ENCODE results near the gene COL4A2.

The COL4A2 gene

GRCh38 chr13:110548891-110549794 lies 242.1 kb downstream of the COL4A2 start (continued):
- TF ChIP-seq ZNF112 (tag by site-specific recombination; IDR thresholded peaks at IDR 0.05) (no peak), ZNF248 (tag by site-specific recombination; IDR thresholded peaks at IDR 0.05) (no peak), ZNF16 (tag by site-specific recombination; IDR thresholded peaks at IDR 0.05; ENCODE audit: low read depth) (no peak), PRDM1 (tag by site-specific recombination; IDR thresholded peaks at IDR 0.05) (no peak), KLF1 (tag by site-specific recombination; IDR thresholded peaks at IDR 0.05) (no peak), ZNF707 (tag by site-specific recombination; IDR thresholded peaks at IDR 0.05) (no peak), ZNF416 (tag by site-specific recombination; IDR thresholded peaks at IDR 0.05) (no peak), GFI1B (tag by site-specific recombination; IDR thresholded peaks at IDR 0.05) (no peak)
- TF ChIP-seq, protein P1, sequence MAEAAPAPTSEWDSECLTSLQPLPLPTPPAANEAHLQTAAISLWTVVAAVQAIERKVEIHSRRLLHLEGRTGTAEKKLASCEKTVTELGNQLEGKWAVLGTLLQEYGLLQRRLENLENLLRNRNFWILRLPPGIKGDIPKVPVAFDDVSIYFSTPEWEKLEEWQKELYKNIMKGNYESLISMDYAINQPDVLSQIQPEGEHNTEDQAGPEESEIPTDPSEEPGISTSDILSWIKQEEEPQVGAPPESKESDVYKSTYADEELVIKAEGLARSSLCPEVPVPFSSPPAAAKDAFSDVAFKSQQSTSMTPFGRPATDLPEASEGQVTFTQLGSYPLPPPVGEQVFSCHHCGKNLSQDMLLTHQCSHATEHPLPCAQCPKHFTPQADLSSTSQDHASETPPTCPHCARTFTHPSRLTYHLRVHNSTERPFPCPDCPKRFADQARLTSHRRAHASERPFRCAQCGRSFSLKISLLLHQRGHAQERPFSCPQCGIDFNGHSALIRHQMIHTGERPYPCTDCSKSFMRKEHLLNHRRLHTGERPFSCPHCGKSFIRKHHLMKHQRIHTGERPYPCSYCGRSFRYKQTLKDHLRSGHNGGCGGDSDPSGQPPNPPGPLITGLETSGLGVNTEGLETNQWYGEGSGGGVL (tag by site-specific recombination; IDR thresholded peaks at IDR 0.05), result no peak

- ChIA-PET CTCF (no interaction called here), POLR2A (no interaction called here)
- TF ChIP-seq FEZF1 (tag by site-specific recombination; IDR thresholded peaks at IDR 0.05) (no peak), ZNF473 (tag by site-specific recombination; IDR thresholded peaks at IDR 0.05) (no peak)
- no peaks in the 10 kb centered on the region for H3K4me1 ChIP-seq (ENCODE audit: control insufficient read depth, insufficient read depth, low read length)
- H3K4me3 ChIP-seq (ENCODE audit: low read depth, low read length), result no peak overlapping the region
- H3K27ac ChIP-seq (ENCODE audit: extremely low read depth, low read depth, low read length), result no peak overlapping the region
- no peaks in the 10 kb centered on the region for H3K9me3 ChIP-seq (ENCODE audit: control insufficient read depth, insufficient read depth, low read depth, low read length)
- H3K36me3 ChIP-seq (ENCODE audit: control insufficient read depth in 2 of 2, insufficient read depth in 1 of 2, low read length in 2 of 2), result no peaks in the 10 kb centered on the region
Observed at GRCh38 chr13:110549795-110550160, 242.7 kb downstream of the COL4A2 start.

- Histone ChIP-seq H3K27ac (ENCODE audit: extremely low read depth, low read depth, low read length) (no peak overlapping the region), H3K4me1 (ENCODE audit: control insufficient read depth, insufficient read depth, low read length) (no peaks in the 10 kb centered on the region), H3K36me3 (ENCODE audit: control insufficient read depth in 2 of 2, insufficient read depth in 1 of 2, low read length in 2 of 2) (no peaks in the 10 kb centered on the region), H3K9me3 (ENCODE audit: control insufficient read depth, insufficient read depth, low read depth, low read length) (no peaks in the 10 kb centered on the region), H3K4me3 (ENCODE audit: low read depth, low read length) (no peak overlapping the region)
- POLR2A ChIA-PET, result no interaction called here
- CTCF ChIA-PET, result interaction anchor here (1.8 kb wide), 1 partner anchor 10 kb away, joined by 6 read pairs; the partner anchor contains the start of gene RAB20
- TF ChIP-seq ZNF416 (tag by site-specific recombination; IDR thresholded peaks at IDR 0.05) (no peak), ZBTB49 (tag by site-specific recombination; IDR thresholded peaks at IDR 0.05; ENCODE audit: low read depth) (no peak), ZNF155 (tag by site-specific recombination; IDR thresholded peaks at IDR 0.05) (no peak), ZFP69B (tag by site-specific recombination; IDR thresholded peaks at IDR 0.05) (no peak), ZNF184 (tag by site-specific recombination; IDR thresholded peaks at IDR 0.05) (no peak), ZNF221 (tag by site-specific recombination; IDR thresholded peaks at IDR 0.05; ENCODE audit: borderline replicate concordance) (no peak), ZNF514 (tag by site-specific recombination; IDR thresholded peaks at IDR 0.05) (no peak), ZNF658 (tag by site-specific recombination; IDR thresholded peaks at IDR 0.05) (no peak)
- TF ChIP-seq, protein P2, sequence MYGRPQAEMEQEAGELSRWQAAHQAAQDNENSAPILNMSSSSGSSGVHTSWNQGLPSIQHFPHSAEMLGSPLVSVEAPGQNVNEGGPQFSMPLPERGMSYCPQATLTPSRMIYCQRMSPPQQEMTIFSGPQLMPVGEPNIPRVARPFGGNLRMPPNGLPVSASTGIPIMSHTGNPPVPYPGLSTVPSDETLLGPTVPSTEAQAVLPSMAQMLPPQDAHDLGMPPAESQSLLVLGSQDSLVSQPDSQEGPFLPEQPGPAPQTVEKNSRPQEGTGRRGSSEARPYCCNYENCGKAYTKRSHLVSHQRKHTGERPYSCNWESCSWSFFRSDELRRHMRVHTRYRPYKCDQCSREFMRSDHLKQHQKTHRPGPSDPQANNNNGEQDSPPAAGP (tag by site-specific recombination; IDR thresholded peaks at IDR 0.05), result no peak
- TF ChIP-seq, protein P3, sequence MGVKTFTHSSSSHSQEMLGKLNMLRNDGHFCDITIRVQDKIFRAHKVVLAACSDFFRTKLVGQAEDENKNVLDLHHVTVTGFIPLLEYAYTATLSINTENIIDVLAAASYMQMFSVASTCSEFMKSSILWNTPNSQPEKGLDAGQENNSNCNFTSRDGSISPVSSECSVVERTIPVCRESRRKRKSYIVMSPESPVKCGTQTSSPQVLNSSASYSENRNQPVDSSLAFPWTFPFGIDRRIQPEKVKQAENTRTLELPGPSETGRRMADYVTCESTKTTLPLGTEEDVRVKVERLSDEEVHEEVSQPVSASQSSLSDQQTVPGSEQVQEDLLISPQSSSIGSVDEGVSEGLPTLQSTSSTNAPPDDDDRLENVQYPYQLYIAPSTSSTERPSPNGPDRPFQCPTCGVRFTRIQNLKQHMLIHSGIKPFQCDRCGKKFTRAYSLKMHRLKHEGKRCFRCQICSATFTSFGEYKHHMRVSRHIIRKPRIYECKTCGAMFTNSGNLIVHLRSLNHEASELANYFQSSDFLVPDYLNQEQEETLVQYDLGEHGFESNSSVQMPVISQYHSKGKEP (tag by site-specific recombination; IDR thresholded peaks at IDR 0.05), result no peak
Observed at GRCh38 chr13:110551284-110551683, 244.2 kb downstream of the COL4A2 start.
